Measurements from ENCODE around the gene CAB39.

Gene CAB39

GRCh38 chr2:230712443-230713330 is at the start of gene CAB39:
Gene CAB39, plus strand, starts transcription at chr2:230712842. Its CDS starts 47,160 bp downstream, at chr2:230760002.
- Histone ChIP-seq H3K9me3 (ENCODE audit: insufficient read depth, low read length, severe bottlenecking) (no peaks in the 10 kb centered on the region), H3K36me3 (ENCODE audit: insufficient read depth, low read length) (peaks cover 9% of the 10 kb centered on the region), H3K79me2 (ENCODE audit: insufficient read depth, low read length) (peaks cover 49% of the 10 kb centered on the region), H3K9ac (ENCODE audit: low read depth, low read length) (peak within 1 kb of the TSS; percentile 87), H3K4me2 (ENCODE audit: insufficient read depth, low read length) (peak within 1 kb of the TSS; percentile 84), H2AFZ (ENCODE audit: low read depth, low read length) (peak within 1 kb of the TSS; percentile 92), H3K27ac (ENCODE audit: low read length) (peak within 1 kb of the TSS; percentile 73), H3K27me3 (ENCODE audit: insufficient read depth, low read length, poor library complexity) (no peaks in the 10 kb centered on the region), H3K4me1 (ENCODE audit: insufficient read depth, low read length) (peaks cover 39% of the 10 kb centered on the region), H4K20me1 (ENCODE audit: insufficient read depth, low read length) (peaks cover 36% of the 10 kb centered on the region), H3K4me3 (ENCODE audit: low read depth in 1 of 2, low read length in 2 of 2) (peak within 1 kb of the TSS; percentile 66 to 87)
- TF ChIP-seq EZH2 (IDR thresholded peaks at IDR 0.05; ENCODE audit: borderline replicate concordance, low read depth, low read length, severe bottlenecking) (no peak), CTCF (IDR thresholded peaks at IDR 0.05; ENCODE audit: borderline replicate concordance, extremely low read depth, low read length, poor library complexity, severe bottlenecking) (peak; percentile 96)
- ATAC-seq (ENCODE audit: insufficient read depth, low read depth), result peak; percentile 89
- DNase-seq, result peak; percentile 91

GRCh38 chr2:230664128-230664527 is 48.5 kb upstream of the CAB39 start:
- Histone ChIP-seq H3K4me3 (ENCODE audit: low read depth in 1 of 2, low read length in 2 of 2) (no peak overlapping the region), H3K36me3 (ENCODE audit: insufficient read depth, low read length) (no peaks in the 10 kb centered on the region), H3K79me2 (ENCODE audit: insufficient read depth, low read length) (no peaks in the 10 kb centered on the region), H4K20me1 (ENCODE audit: insufficient read depth, low read length) (no peaks in the 10 kb centered on the region), H3K27ac (ENCODE audit: low read length) (no peak overlapping the region), H3K27me3 (ENCODE audit: insufficient read depth, low read length, poor library complexity) (no peaks in the 10 kb centered on the region), H3K9ac (ENCODE audit: low read depth, low read length) (no peak overlapping the region), H3K4me1 (ENCODE audit: insufficient read depth, low read length) (peaks cover 4% of the 10 kb centered on the region; the same call in 1 of the 2 replicates), H3K4me2 (ENCODE audit: insufficient read depth, low read length) (no peak overlapping the region), H3K9me3 (ENCODE audit: insufficient read depth, low read length, severe bottlenecking) (no peaks in the 10 kb centered on the region), H2AFZ (ENCODE audit: low read depth, low read length) (no peak overlapping the region)
- DNase-seq (no peak), ATAC-seq (ENCODE audit: insufficient read depth, low read depth) (no peak)
- TF ChIP-seq EZH2 (IDR thresholded peaks at IDR 0.05; ENCODE audit: borderline replicate concordance, low read depth, low read length, severe bottlenecking) (no peak), CTCF (IDR thresholded peaks at IDR 0.05; ENCODE audit: borderline replicate concordance, extremely low read depth, low read length, poor library complexity, severe bottlenecking) (no peak)

- Histone ChIP-seq H3K36me3 (ENCODE audit: insufficient read depth, low read length) (no peaks in the 10 kb centered on the region), H3K4me2 (ENCODE audit: insufficient read depth, low read length) (no peak overlapping the region), H3K27ac (ENCODE audit: low read length) (no peak overlapping the region), H3K4me1 (ENCODE audit: insufficient read depth, low read length) (no peaks in the 10 kb centered on the region), H3K9me3 (ENCODE audit: insufficient read depth, low read length, severe bottlenecking) (no peaks in the 10 kb centered on the region), H4K20me1 (ENCODE audit: insufficient read depth, low read length) (no peaks in the 10 kb centered on the region), H3K4me3 (ENCODE audit: low read depth in 1 of 2, low read length in 2 of 2) (no peak overlapping the region), H3K27me3 (ENCODE audit: insufficient read depth, low read length, poor library complexity) (no peaks in the 10 kb centered on the region), H2AFZ (ENCODE audit: low read depth, low read length) (no peak overlapping the region), H3K79me2 (ENCODE audit: insufficient read depth, low read length) (no peaks in the 10 kb centered on the region), H3K9ac (ENCODE audit: low read depth, low read length) (no peak overlapping the region)
- DNase-seq (no peak), ATAC-seq (ENCODE audit: insufficient read depth, low read depth) (no peak)
- TF ChIP-seq CTCF (IDR thresholded peaks at IDR 0.05; ENCODE audit: borderline replicate concordance, extremely low read depth, low read length, poor library complexity, severe bottlenecking) (no peak), EZH2 (IDR thresholded peaks at IDR 0.05; ENCODE audit: borderline replicate concordance, low read depth, low read length, severe bottlenecking) (no peak)
These were observed 47.8 kb upstream of the CAB39 start for GRCh38 chr2:230664844-230665243.
